Measurements from ENCODE around the gene COMMD4.
"Not testable (repeated sequence)": the region's sequence is repeated elsewhere in the genome, so short reads cannot be mapped to it uniquely, and the experiment has no call there.

- not testable (repeated sequence) for TF ChIP-seq YY1 (IDR thresholded peaks at IDR 0.05; ENCODE audit: insufficient read depth, insufficient read length); ZNF274 (IDR thresholded peaks at IDR 0.05; ENCODE audit: low read depth, low read length); SUZ12 (IDR thresholded peaks at IDR 0.05; ENCODE audit: extremely low read depth, insufficient read depth, insufficient read length)
These were observed 13.4 kb downstream of the COMMD4 start for GRCh38 chr15:75349351-75349669.

Measured in NT2/D1 (cell line).